Measurements from ENCODE around the gene OTOGL.

Gene OTOGL

DNA sequence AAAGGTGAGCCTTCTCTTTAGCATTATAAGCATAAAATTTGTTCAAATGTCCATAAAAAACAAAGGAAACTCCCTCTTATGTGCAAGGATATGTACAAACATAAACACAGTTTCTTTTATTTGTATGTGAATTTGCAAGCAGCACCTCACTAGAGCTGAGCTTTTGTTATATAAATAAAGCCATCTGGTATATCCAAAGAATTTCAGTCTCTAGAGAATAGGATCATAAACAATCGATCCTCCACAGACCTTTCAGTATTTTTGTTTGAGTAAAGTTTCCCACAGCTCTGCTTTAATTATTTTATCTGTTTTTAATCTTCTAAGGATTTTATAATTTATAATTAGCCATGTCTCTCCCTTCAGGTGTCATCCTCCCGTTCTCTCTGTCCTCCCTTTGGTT, 89.2 kb downstream of the OTOGL start:
- H3K4me3 ChIP-seq (ENCODE audit: low read length) = no peak overlapping the region
- no peak for TF ChIP-seq ZNF274 (IDR thresholded peaks at IDR 0.05; ENCODE audit: low read depth, low read length)

GRCh38 chr12:80189241-80189640, 89.9 kb downstream of the OTOGL start:
- no peak overlapping the region for H3K4me3 ChIP-seq (ENCODE audit: low read length)
- TF ChIP-seq ZNF274 (IDR thresholded peaks at IDR 0.05; ENCODE audit: low read depth, low read length) = no peak

DNA sequence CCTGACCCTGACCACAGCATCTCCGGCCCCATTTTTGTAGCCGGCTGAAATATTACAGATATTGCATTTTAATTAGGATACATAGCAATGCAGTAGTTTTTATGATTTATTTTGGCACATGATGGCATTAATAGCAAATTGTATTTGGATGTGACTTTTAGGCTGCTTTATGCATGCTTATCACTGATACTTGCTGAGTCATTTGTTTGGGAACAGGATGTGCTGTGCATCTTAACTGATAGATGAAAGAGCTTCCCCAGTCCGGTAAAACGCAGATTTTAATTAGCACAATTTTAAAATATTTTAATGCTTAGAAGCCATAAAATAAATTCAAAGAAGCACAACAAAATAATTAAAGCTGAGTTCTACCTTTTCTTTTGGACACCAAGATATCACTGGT, 90.7 kb downstream of the OTOGL start:
- TF ChIP-seq ZNF274 (IDR thresholded peaks at IDR 0.05; ENCODE audit: low read depth, low read length) = no peak
- H3K4me3 ChIP-seq (ENCODE audit: low read length) = no peak overlapping the region

DNA sequence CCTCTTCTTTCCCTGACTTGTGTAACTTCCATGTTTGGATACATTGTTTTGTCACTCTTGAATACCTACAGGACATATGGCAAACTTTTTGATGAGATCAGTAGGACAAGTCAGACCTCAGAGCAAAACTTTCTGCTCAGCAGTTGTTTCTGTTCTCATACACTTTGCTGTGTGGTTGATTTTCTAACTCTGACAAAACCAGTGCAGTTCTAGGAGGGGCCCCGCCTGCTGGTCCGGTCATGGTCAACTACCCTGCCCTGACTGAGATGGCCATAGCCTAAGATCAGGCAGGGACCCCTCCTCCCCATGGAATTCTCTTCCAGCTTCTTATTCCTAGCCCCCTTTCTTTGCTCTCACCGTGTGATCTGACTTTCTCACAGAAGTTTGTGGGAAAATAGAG, 92.8 kb downstream of the OTOGL start:
- H3K4me3 ChIP-seq (ENCODE audit: low read length) = no peak overlapping the region
- no peak for TF ChIP-seq ZNF274 (IDR thresholded peaks at IDR 0.05; ENCODE audit: low read depth, low read length)

DNA sequence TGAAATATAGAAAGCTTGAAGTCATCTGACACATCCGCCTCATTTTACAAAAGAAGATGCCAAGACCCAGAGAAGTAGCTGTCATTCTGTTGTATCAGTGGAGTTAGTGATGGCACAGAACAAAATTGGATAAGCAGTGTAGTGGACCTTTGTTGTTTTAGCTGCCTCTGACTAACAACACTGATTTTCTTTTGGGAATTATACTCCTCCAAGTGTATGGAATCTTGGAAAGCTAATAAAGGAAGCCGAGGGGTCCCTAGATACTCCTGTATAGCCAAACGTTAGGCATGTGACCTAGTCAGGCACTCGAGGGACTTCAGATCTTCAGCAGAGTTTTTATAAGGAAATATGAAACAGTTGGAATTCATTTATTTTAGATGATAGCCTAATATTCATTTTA, 94.5 kb downstream of the OTOGL start:
- no peak for TF ChIP-seq ZNF274 (IDR thresholded peaks at IDR 0.05; ENCODE audit: low read depth, low read length)
- H3K4me3 ChIP-seq (ENCODE audit: low read length) = no peak overlapping the region

DNA sequence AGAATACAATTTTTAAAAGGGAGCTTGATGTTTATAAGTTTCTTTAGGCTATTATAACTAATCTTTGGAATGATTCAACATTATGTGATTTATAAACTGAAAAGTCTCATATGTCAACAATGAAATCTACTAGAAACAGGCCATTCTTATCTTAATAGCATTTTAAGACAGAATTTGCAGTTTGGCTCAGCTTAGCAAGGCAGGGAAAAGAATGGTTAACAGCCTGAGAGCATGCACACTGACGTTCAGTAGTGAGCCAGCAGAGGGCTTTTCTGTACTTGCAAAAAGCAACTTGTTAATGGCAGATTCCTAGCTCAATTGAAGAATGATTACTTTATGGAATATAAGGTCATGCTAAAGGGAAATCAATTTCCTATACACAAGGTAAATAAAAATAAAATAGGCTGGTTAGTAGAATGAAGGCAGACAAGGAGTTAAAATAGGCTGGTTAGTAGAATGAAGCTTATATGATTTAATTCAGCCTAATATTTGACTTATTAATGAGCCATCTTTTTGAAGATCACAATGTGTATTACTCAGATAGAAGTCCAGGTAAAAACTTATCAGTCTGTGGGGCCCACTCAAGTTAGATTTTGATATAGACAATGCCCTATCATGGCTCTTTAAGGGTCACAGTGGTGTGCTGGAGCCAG, 95.9 kb downstream of the OTOGL start:
- TF ChIP-seq ZNF274 (IDR thresholded peaks at IDR 0.05; ENCODE audit: low read depth, low read length) = no peak
- no peak overlapping the region for H3K4me3 ChIP-seq (ENCODE audit: low read length)

DNA sequence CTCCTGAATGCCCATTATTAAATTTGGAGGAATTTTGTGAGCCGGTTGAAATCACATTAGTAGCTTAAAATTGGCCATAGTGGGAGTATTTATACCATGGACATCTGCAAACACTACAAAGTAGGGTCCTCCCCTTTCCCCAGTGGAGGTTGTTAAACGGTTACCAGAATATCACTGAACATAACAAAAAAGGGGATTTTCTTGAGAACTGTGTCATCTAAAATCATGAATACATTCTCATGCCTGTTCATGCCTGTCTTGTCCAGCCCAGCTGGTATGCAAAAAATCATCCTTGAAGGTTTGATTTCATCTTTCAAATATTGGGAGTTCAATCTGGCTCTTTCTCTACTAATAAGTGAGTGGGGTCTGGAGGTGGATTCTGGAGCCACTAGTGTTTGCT, 96.4 kb downstream of the OTOGL start:
- no peak overlapping the region for H3K4me3 ChIP-seq (ENCODE audit: low read length)
- TF ChIP-seq ZNF274 (IDR thresholded peaks at IDR 0.05; ENCODE audit: low read depth, low read length) = no peak

DNA sequence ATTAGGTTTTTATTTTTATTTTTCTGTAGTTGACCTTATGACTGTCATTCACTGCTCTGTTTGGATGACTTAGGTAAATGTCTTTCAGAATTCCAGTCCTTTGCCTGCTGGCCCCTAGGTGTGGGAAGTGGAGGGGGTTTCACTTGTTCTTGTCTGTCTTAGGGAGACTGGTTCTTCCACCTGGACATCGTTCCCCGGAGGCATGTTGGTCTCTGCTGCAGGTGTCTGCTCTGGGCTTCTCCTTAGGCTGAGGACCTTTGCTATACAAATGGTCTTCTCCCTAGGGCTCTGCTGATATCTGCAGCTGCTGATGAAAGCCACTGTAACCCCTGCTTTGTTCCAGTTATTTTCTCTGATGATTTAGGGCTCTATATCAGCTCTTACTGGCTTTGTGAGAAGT, 97.1 kb downstream of the OTOGL start:
- H3K4me3 ChIP-seq (ENCODE audit: low read length) = no peak overlapping the region
- TF ChIP-seq ZNF274 (IDR thresholded peaks at IDR 0.05; ENCODE audit: low read depth, low read length) = no peak

DNA sequence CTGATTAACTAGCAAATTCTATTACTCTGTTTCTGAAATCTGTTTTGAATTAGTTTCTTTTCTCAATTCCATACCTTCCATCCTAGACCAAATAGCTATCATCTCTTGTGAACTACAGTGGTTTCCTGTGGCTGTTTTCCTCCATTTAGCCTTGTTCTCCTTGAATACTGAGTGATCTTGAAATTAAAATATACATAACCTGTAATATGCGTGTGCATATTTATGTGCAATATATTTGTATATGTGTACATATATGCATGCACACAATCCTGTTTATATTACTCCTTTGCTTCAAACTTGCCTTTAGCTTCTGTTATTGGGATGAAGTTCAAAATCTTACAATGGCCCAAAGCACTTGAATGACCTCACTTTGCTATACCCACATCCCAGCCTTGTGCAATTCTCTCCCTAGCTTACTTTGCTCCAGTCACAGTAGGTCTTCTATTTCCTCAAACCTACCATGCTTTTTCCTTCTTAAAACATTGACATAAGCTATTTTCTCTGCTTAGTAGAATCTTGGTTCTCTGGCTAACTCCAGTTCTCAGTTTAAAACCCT, 99.5 kb downstream of the OTOGL start:
- no peak overlapping the region for H3K4me3 ChIP-seq (ENCODE audit: low read length)
- no peak for TF ChIP-seq ZNF274 (IDR thresholded peaks at IDR 0.05; ENCODE audit: low read depth, low read length)

DNA sequence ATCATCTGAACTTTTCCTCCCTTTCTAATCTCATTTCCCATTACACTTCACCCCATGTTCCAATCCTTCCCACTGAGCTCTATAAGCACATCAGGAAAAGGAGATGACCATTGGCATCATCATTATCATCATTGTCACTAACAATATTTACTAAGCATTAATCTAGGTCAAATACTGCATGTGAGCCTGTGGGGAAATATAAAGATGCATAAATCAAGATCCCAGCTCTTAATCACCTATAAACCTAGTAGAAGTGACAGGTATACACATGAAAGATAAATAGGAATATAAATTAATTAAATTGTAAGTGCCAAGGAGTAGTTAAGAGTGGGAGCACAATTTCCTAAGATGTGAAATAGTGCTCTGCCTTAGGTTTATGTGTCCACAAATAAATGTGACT, 100.6 kb downstream of the OTOGL start:
- H3K4me3 ChIP-seq (ENCODE audit: low read length) = no peak overlapping the region
- TF ChIP-seq ZNF274 (IDR thresholded peaks at IDR 0.05; ENCODE audit: low read depth, low read length) = no peak

- H3K4me3 ChIP-seq (ENCODE audit: low read length) = no peak overlapping the region
- TF ChIP-seq ZNF274 (IDR thresholded peaks at IDR 0.05; ENCODE audit: low read depth, low read length) = no peak
Observed at GRCh38 chr12:80200414-80200813, 101.1 kb downstream of the OTOGL start.

DNA sequence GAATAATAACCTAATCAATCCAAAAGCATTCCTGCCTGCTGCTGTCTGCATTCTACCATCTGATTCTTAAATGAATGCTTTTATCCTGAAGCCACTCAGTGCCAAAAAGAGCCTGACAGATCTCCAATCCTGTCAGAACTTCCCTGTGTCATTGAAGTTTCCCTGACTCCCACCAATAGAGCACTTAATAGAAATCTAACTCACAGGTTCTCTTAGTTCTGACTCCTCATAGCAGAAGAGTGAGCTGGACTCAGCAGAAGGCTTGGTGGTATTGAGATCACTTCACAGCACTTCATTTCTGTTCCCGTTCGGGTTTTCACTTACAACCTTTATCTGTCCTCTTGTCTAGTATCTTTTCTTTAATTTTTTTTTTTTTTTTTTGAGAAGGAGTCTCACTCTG, 102.6 kb downstream of the OTOGL start:
- TF ChIP-seq ZNF274 (IDR thresholded peaks at IDR 0.05; ENCODE audit: low read depth, low read length) = no peak

DNA sequence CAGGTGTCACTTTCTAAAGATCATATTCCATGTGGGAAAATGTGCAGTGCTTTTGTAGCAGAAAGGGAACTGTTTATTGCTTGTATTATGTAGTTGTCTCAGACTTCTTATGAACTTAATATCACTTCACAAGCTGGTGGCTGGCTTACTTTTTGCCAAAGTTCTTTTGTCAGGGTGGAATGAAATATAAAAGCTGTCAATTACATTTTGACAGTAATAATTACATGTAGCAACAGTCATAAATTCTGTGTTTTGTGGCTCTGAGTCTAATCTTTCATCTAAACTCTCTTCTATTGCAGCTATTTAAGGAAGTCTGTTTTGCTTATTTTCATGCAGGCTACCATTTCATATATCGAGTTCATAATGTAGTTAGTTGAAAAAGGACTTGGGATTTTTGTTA, 106.6 kb downstream of the OTOGL start:
- no peak for TF ChIP-seq ZNF274 (IDR thresholded peaks at IDR 0.05; ENCODE audit: low read depth, low read length)
- H3K4me3 ChIP-seq (ENCODE audit: low read length) = no peak overlapping the region

More for the DNA sequence above, 102.6 kb downstream of the OTOGL start:
- no peak overlapping the region for H3K4me3 ChIP-seq (ENCODE audit: low read length)

DNA sequence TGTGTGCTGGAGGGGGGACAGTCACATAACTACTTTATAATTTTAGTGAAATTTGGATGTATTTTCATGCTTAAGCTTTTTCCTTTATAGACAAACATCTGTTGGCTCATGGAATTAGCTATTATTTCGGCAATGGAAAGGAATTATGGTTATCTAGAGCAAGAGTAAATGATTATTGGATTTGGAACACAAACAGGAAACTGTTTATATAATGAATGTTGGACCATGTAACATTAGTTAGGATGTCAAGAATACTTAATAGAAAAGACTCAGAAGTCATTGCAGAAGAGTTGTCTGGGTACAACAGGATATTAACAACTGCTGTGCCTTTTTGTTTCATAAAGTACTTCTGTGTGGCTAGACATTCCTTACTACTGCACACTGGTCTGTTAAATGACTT, 108.7 kb downstream of the OTOGL start:
- no peak for TF ChIP-seq ZNF274 (IDR thresholded peaks at IDR 0.05; ENCODE audit: low read depth, low read length)

DNA sequence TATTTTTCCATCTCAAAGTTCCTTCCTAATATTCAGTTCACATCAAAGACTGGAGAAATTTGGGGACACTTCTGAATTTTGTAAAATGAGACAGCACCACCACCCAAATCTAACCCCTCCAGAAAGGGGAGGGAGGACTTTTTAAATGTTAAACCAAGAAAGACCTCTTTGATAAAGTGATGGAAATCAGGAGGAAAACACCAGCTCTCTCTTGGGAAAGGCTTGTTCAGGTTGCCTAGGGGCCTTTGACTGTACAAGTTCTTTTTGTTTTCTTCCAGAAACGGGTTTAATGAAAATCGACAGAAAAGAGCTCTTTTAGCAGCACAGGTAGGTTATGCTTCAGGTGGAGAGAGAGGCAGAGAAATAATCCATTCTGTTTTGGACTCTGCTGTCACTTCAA, 112.3 kb downstream of the OTOGL start:
- TF ChIP-seq ZNF274 (IDR thresholded peaks at IDR 0.05; ENCODE audit: low read depth, low read length) = no peak
- no peak overlapping the region for H3K4me3 ChIP-seq (ENCODE audit: low read length)

More for the DNA sequence above, 108.7 kb downstream of the OTOGL start:
- no peak overlapping the region for H3K4me3 ChIP-seq (ENCODE audit: low read length)
